GM23338 (cell line): Measurements from ENCODE around the gene C20orf173. TPM values are rescaled to one million over a fixed set of nuclear protein-coding genes. Genes with fewer than 3 reads are reported as not detected.
"Not testable (repeated sequence)": the region's sequence is repeated elsewhere in the genome, so short reads cannot be mapped to it uniquely, and the experiment has no call there.

Source experiments
- ATAC-seq: fragments of 200-7000 bp; cut with Tn5 transposase; 3 replicates; pipeline ENCODE4 v1.9.1; 2020
- DNase-seq: peaks from one replicate; pipeline ENCODE4 v3.0.0-alpha.2; 2015; ENCODE audit warnings: low spot score
- H2AFZ ChIP-seq: fragments of 200-600 bp; sonication (generic); 2 replicates; pipeline ENCODE4 v1.8.0; 2016; ENCODE audit warnings: antibody characterized with exemption, mild to moderate bottlenecking, moderate library complexity
- H3F3A ChIP-seq: fragments of 200-600 bp; sonication (generic); replicated peaks from 2 replicates; pipeline ENCODE4 v1.8.0; 2017; ENCODE audit warnings: antibody characterized with exemption, mixed run types, low read depth
- H3K27ac ChIP-seq: fragments of 200-600 bp; sonication (generic); 2 replicates; pipeline ENCODE4 v1.6.1; 2016; ENCODE audit warnings: low read depth
- H3K27me3 ChIP-seq: fragments of 200-600 bp; sonication (generic); 2 replicates; pipeline ENCODE4 v1.8.0; 2016; ENCODE audit warnings: mild to moderate bottlenecking, mixed run types, moderate library complexity; ENCODE audit not compliant: insufficient read depth
- H3K36me3 ChIP-seq: fragments of 200-600 bp; sonication (generic); 2 replicates; pipeline ENCODE4 v1.8.0; 2016; ENCODE audit warnings: mild to moderate bottlenecking; ENCODE audit not compliant: insufficient read depth
- H3K4me1 ChIP-seq: fragments of 200-600 bp; sonication (generic); 2 replicates; pipeline ENCODE4 v1.8.0; 2016; ENCODE audit warnings: mild to moderate bottlenecking, moderate library complexity; ENCODE audit not compliant: insufficient read depth
- H3K4me2 ChIP-seq: fragments of 200-600 bp; sonication (generic); 2 replicates; pipeline ENCODE4 v1.7.1; 2017; ENCODE audit warnings: mixed run types
- H3K4me3 ChIP-seq: fragments of 200-600 bp; sonication (generic); 2 replicates; pipeline ENCODE4 v1.6.1; 2016; ENCODE audit warnings: mixed run types
- H3K79me2 ChIP-seq: fragments of 200-600 bp; sonication (generic); replicated peaks from 2 replicates; pipeline ENCODE4 v1.8.0; 2017; ENCODE audit warnings: mild to moderate bottlenecking; ENCODE audit not compliant: insufficient read depth
- H3K9me2 ChIP-seq: fragments of 200-600 bp; sonication (generic); 2 replicates; pipeline ENCODE4 v1.8.0; 2017; ENCODE audit not compliant: insufficient read depth
- H4K20me1 ChIP-seq: fragments of 200-600 bp; sonication (generic); replicated peaks from 2 replicates; pipeline ENCODE4 v1.8.0; 2017; ENCODE audit warnings: mild to moderate bottlenecking; ENCODE audit not compliant: insufficient read depth
- H3K27ac Mint-ChIP-seq: 2 replicates; pipeline ENCODE4 v1.8.0; 2020; ENCODE audit warnings: inconsistent platforms, mild to moderate bottlenecking, moderate library complexity, mixed read lengths
- H3K27me3 Mint-ChIP-seq: 3 replicates; pipeline ENCODE4 v1.8.0; 2022; ENCODE audit warnings: low read depth, mild to moderate bottlenecking, moderate library complexity, mixed read lengths, inconsistent platforms; ENCODE audit not compliant: insufficient read depth, poor library complexity
- H3K36me3 Mint-ChIP-seq: 3 replicates; pipeline ENCODE4 v1.8.0; 2021; ENCODE audit warnings: low read depth, mild to moderate bottlenecking, inconsistent platforms, moderate library complexity, mixed read lengths
- H3K4me1 Mint-ChIP-seq: 3 replicates; pipeline ENCODE4 v1.8.0; 2020; ENCODE audit warnings: mild to moderate bottlenecking, inconsistent platforms, mixed read lengths
- H3K4me3 Mint-ChIP-seq: 3 replicates; pipeline ENCODE4 v1.8.0; 2021; ENCODE audit warnings: moderate library complexity, mild to moderate bottlenecking, inconsistent platforms, mixed read lengths
- H3K9me3 Mint-ChIP-seq: 3 replicates; pipeline ENCODE4 v1.8.0; 2020; ENCODE audit warnings: moderate library complexity, mild to moderate bottlenecking, inconsistent platforms, mixed read lengths
- CREB1 ChIP-seq: fragments of 250-450 bp; sonication (Bioruptor Pico); IDR thresholded peaks from 2 replicates; pipeline ENCODE4 v1.5.0; 2020; ENCODE audit warnings: low read depth, mild to moderate bottlenecking, moderate library complexity
- EZH2 ChIP-seq: fragments of 200-600 bp; sonication (generic); IDR thresholded peaks from one replicate; pipeline ENCODE4 v1.8.0; 2017; ENCODE audit warnings: antibody characterized with exemption, mild to moderate bottlenecking, low read depth; ENCODE audit not compliant: unreplicated experiment
- EZH2phosphoT487 ChIP-seq: fragments of 200-600 bp; sonication (generic); IDR thresholded peaks from one replicate; pipeline ENCODE4 v1.8.1; 2018; ENCODE audit warnings: antibody characterized with exemption; ENCODE audit not compliant: unreplicated experiment
- JUNB ChIP-seq: IDR thresholded peaks from one replicate; pipeline ENCODE4 v1.6.1; 2016; ENCODE audit warnings: antibody characterized with exemption; ENCODE audit not compliant: unreplicated experiment
- NANOG ChIP-seq: IDR thresholded peaks from 2 replicates; pipeline ENCODE4 v1.6.1; 2016; ENCODE audit warnings: antibody characterized with exemption, borderline replicate concordance
- STAT1 ChIP-seq: IDR thresholded peaks from one replicate; pipeline ENCODE4 v1.6.1; 2016; ENCODE audit warnings: antibody characterized with exemption; ENCODE audit not compliant: unreplicated experiment
- ZNF114 ChIP-seq: fragments of 250-450 bp; sonication (Bioruptor Pico); IDR thresholded peaks from 2 replicates; pipeline ENCODE4 v1.5.0; 2020; ENCODE audit warnings: mild to moderate bottlenecking, moderate library complexity
- polyA plus RNA-seq: library from polyadenylated mRNA; unstranded; fragments of >200 nt; fragmentation: Nextera tagmentation; extraction: Ambion mirVana; gene quantifications from 2 replicates; pipeline ENCODE4 v1.2.1, GENCODE V29; 2016
- total RNA-seq: library from RNA; depleted of rRNA; stranded (reverse); fragments of >200 nt; shearing (Covaris generic); gene quantifications from 2 replicates; pipeline ENCODE4 v1.2.3, GENCODE V29; 2014
- TF ChIP-seq, protein P1 (sequence below): IDR thresholded peaks from 2 replicates; pipeline ENCODE4 v1.6.1; 2016; ENCODE audit warnings: antibody characterized with exemption
- TF ChIP-seq, protein P2 (sequence below): IDR thresholded peaks from one replicate; pipeline ENCODE4 v1.6.1; 2018; ENCODE audit warnings: antibody characterized with exemption; ENCODE audit not compliant: unreplicated experiment
- TF ChIP-seq, protein P3 (sequence below), 2 experiments: fragments of 200-600 bp in 1 of 2; sonication (generic) in 1 of 2; conservative IDR thresholded peaks; 2 replicates each; pipeline versions ENCODE4 v1.5.1 to v1.6.1; 2016 to 2017; ENCODE audit warnings: antibody characterized with exemption in 2 of 2, low read depth in 2 of 2, mild to moderate bottlenecking in 2 of 2, moderate library complexity in 1 of 2

Gene C20orf173
- total and polyA plus RNA-seq, 2 experiments from 2014 or later: not detected

DNA sequence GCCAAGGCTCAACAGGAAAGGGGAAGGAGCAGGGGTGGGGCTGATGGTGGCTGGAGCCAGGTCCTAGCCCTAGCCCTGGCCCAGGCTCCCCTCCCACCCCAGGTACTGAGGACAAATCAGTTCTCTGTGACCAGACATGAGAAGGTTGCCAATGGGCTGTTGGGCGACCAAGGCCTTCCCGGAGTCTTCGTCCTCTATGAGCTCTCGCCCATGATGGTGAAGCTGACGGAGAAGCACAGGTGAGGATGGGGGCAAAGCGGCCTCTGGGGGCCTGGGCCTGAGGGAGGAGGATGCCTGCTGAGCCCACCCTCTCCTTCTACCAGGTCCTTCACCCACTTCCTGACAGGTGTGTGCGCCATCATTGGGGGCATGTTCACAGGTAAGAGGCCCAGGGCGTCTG lies 27.4 kb upstream of the C20orf173 start:
- Histone ChIP-seq H3K4me2 (no peak overlapping the region), H3F3A (no peaks in the 10 kb centered on the region), H3K27me3 (no peaks in the 10 kb centered on the region), H3K4me1 (peaks cover 3% of the 10 kb centered on the region; the same call in 1 of the 2 replicates), H3K27ac (no peak overlapping the region), H3K36me3 (no peaks in the 10 kb centered on the region), H4K20me1 (no peaks in the 10 kb centered on the region; the same call in 1 of the 2 replicates), H3K9me2 (no peaks in the 10 kb centered on the region), H2AFZ (no peak overlapping the region), H3K79me2 (no peaks in the 10 kb centered on the region), H3K4me3 (no peak overlapping the region)
- no peak overlapping the region for H3K27ac Mint-ChIP-seq
- no peak overlapping the region for H3K4me3 Mint-ChIP-seq
- TF ChIP-seq ZNF114 (CRISPR knock-in tag) (no peak), JUNB (no peak), CREB1 (CRISPR knock-in tag) (no peak), EZH2phosphoT487 (no peak)
- TF ChIP-seq, protein P1, sequence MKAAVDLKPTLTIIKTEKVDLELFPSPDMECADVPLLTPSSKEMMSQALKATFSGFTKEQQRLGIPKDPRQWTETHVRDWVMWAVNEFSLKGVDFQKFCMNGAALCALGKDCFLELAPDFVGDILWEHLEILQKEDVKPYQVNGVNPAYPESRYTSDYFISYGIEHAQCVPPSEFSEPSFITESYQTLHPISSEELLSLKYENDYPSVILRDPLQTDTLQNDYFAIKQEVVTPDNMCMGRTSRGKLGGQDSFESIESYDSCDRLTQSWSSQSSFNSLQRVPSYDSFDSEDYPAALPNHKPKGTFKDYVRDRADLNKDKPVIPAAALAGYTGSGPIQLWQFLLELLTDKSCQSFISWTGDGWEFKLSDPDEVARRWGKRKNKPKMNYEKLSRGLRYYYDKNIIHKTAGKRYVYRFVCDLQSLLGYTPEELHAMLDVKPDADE: no peak
- TF ChIP-seq, protein P2, sequence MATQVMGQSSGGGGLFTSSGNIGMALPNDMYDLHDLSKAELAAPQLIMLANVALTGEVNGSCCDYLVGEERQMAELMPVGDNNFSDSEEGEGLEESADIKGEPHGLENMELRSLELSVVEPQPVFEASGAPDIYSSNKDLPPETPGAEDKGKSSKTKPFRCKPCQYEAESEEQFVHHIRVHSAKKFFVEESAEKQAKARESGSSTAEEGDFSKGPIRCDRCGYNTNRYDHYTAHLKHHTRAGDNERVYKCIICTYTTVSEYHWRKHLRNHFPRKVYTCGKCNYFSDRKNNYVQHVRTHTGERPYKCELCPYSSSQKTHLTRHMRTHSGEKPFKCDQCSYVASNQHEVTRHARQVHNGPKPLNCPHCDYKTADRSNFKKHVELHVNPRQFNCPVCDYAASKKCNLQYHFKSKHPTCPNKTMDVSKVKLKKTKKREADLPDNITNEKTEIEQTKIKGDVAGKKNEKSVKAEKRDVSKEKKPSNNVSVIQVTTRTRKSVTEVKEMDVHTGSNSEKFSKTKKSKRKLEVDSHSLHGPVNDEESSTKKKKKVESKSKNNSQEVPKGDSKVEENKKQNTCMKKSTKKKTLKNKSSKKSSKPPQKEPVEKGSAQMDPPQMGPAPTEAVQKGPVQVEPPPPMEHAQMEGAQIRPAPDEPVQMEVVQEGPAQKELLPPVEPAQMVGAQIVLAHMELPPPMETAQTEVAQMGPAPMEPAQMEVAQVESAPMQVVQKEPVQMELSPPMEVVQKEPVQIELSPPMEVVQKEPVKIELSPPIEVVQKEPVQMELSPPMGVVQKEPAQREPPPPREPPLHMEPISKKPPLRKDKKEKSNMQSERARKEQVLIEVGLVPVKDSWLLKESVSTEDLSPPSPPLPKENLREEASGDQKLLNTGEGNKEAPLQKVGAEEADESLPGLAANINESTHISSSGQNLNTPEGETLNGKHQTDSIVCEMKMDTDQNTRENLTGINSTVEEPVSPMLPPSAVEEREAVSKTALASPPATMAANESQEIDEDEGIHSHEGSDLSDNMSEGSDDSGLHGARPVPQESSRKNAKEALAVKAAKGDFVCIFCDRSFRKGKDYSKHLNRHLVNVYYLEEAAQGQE: no peak
- peaks cover 5% of the 10 kb centered on the region for H3K27me3 Mint-ChIP-seq
- H3K36me3 Mint-ChIP-seq: peaks cover 27% of the 10 kb centered on the region
- peaks cover 20% of the 10 kb centered on the region for H3K4me1 Mint-ChIP-seq
- H3K9me3 Mint-ChIP-seq: no peaks in the 10 kb centered on the region; the same call in 2 of the 3 replicates
- DNase-seq (no peak), ATAC-seq (no peak)

DNA sequence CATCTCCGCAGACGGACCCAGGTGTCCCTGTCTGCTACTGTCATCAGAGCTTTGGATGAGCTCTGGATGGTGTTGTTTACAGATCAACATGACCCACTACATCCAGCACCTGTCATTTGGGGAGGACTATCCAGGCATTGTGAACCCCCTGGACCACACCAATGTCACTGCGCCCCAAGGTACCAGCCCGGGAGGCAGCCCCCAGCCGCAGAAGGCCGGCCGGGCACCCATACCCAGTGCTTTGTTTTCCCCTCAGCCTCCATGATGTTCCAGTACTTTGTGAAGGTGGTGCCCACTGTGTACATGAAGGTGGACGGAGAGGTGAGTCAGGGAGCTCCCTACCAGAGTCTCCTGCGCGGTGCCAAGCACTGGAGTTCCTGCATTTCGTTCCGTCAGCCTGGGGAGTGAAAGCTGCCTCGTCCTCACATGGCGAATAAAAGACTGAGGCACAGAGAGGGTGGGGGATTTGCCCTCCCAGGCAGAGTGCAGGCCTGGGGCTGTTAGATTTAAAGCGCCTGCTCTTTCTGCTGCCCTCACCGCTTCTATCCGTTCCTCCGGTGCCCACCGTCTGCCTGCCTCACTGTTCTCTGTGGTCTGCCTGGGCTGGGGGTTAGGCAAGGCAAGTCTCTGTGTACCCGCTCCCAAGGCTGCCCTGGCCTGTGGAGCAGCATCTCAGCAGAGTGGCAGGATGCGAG lies 26.6 kb upstream of the C20orf173 start:
- H3K36me3 ChIP-seq: no peaks in the 10 kb centered on the region
- no peaks in the 10 kb centered on the region for H3K27me3 ChIP-seq
- H3K4me1 ChIP-seq: peaks cover 3% of the 10 kb centered on the region; the same call in 1 of the 2 replicates
- no peaks in the 10 kb centered on the region; the same call in 1 of the 2 replicates for H4K20me1 ChIP-seq
- H3K27ac ChIP-seq: no peak overlapping the region
- no peak for TF ChIP-seq CREB1 (CRISPR knock-in tag)
- TF ChIP-seq EZH2: no peak
- no peak for TF ChIP-seq ZNF114 (CRISPR knock-in tag)
- TF ChIP-seq, protein P3, sequence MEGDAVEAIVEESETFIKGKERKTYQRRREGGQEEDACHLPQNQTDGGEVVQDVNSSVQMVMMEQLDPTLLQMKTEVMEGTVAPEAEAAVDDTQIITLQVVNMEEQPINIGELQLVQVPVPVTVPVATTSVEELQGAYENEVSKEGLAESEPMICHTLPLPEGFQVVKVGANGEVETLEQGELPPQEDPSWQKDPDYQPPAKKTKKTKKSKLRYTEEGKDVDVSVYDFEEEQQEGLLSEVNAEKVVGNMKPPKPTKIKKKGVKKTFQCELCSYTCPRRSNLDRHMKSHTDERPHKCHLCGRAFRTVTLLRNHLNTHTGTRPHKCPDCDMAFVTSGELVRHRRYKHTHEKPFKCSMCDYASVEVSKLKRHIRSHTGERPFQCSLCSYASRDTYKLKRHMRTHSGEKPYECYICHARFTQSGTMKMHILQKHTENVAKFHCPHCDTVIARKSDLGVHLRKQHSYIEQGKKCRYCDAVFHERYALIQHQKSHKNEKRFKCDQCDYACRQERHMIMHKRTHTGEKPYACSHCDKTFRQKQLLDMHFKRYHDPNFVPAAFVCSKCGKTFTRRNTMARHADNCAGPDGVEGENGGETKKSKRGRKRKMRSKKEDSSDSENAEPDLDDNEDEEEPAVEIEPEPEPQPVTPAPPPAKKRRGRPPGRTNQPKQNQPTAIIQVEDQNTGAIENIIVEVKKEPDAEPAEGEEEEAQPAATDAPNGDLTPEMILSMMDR (conservative IDR thresholded peaks at IDR 0.05; ENCODE audit: low read depth in 2 of 2): no peak
- TF ChIP-seq NANOG: no peak
- TF ChIP-seq STAT1: no peak
- TF ChIP-seq, protein P1: no peak
- TF ChIP-seq EZH2phosphoT487: no peak
- H3K27ac Mint-ChIP-seq: no peak overlapping the region
- DNase-seq (no peak), ATAC-seq (no peak)
- H3K9me3 Mint-ChIP-seq: no peaks in the 10 kb centered on the region
- peaks cover 27% of the 10 kb centered on the region for H3K36me3 Mint-ChIP-seq
- H3K4me3 Mint-ChIP-seq: no peak overlapping the region
- no peaks in the 10 kb centered on the region for H3K79me2 ChIP-seq
- H3K4me2 ChIP-seq: no peak overlapping the region
- peaks cover 2% of the 10 kb centered on the region for H3K27me3 Mint-ChIP-seq
- H2AFZ ChIP-seq: no peak overlapping the region
- no peaks in the 10 kb centered on the region for H3F3A ChIP-seq
- peaks cover 12% of the 10 kb centered on the region for H3K4me1 Mint-ChIP-seq
- no peaks in the 10 kb centered on the region for H3K9me2 ChIP-seq
- no peak overlapping the region for H3K4me3 ChIP-seq

DNA sequence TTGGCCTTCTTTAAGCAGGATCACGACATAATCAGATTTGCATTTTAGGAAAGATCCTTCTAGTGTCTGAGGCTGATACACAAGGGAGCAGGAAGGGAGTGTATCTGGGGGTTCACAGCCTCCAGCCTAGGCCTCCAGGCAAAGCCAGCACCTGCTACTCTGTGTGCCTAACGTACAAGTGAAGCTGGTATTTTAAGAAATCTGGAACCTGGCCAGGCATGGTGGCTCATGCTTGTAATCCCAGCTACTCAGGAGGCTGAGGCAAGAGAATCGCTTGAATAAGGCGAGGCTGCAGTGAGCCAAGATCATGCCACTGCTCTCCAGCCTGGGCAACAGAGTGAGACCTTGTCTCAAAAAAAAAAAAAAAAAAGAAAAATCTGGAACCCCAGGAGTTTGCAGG lies 26.0 kb upstream of the C20orf173 start:
- H3K36me3 ChIP-seq, DNase-seq, H3K4me1 Mint-ChIP-seq, ATAC-seq, H3K4me3 Mint-ChIP-seq, H4K20me1 ChIP-seq, H3K79me2 ChIP-seq, H3F3A ChIP-seq, H2AFZ ChIP-seq, H3K27ac Mint-ChIP-seq, H3K4me3 ChIP-seq, H3K4me2 ChIP-seq, H3K4me1 ChIP-seq, H3K27me3 Mint-ChIP-seq, H3K27me3 ChIP-seq, H3K9me3 Mint-ChIP-seq, H3K27ac ChIP-seq, H3K9me2 ChIP-seq: not testable (repeated sequence)
- peaks cover 27% of the 10 kb centered on the region for H3K36me3 Mint-ChIP-seq
